GM18907 (cell line): ENCODE measurements around the gene GHRHR.
A peak's percentile ranks its signal among the peaks of the same experiment; 100 is the strongest.

Experiments used
- ATAC-seq: cut with Tn5 transposase; IDR thresholded peaks from one replicate; pipeline ENCODE4 v1.9.1; 2021; ENCODE audit warnings: mild to moderate bottlenecking, moderate library complexity; ENCODE audit not compliant: unreplicated experiment

The GHRHR gene

DNA sequence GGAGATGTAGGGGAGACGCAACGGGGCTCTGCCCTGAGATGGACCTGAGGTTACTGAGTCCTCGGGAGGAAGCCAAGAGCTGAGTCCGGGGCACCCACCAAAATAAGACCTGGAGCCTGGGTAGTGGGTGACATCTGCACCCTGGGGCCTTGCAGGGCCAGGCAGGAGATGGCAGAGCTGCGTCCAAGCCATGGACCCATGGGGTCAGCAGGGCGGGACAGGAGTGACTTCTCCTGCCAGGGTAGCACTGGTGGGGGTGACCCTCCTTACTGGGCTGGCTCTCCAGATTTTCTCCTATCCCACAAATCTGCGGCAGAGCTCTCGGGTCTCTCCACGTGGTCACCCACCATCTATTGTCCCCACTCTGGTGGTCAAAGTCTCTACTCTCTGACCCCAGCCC, 2.1 kb downstream of the GHRHR start:
- ATAC-seq = no peak

DNA sequence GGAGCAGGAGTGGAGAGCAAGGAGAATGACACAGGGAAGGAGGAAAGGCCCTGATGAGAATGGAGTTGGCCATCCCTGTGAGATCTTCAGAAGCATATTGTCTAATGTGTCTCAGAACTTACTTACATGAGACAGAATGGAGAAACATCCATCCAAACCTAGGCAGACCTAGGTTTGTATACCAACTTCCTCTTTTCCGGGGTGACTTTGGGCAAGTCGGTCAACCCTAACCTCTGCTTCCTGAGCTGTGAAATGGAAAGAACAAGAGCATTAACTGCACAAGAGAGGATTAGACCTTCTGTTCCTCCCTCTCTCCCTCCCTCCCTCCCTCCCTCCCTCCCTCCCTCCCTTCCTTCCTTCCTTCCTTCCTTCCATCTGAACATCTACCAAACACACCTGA, 4.5 kb downstream of the GHRHR start:
- no peak for ATAC-seq

DNA sequence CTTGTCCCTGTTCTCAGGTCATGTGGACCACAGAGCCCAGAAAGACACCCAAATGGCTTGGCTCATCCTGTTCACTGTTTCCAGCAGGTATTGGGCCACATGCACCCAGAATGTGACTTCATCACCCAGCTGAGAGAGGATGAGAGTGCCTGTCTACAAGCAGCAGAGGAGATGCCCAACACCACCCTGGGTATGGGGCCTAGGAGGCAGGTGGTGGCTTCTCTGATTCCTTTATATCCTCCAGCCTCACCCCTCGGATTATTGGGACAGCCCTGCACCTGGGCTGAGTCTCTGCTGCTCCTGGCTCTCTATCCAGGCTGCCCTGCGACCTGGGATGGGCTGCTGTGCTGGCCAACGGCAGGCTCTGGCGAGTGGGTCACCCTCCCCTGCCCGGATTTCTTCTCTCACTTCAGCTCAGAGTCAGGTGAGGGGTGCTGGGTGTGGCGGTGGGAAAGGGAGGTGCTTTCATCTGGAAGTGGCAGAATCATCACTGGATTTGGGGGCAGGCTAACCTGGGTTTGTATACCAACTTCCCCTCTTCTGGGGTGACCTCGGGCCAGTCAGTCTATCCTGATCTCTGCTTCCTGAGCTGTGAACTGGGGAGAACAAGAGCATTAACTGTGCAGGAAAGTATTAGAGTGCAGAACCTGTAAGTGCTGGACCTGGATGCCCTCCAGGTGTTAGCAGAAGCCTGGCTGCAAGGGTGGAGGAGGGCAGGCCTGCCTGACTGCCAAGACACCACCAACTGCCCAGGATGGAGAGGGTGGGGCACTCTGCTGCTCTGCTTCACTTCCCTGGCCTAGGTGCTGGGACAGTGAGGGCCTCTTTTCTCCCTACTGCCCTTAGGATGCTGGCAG, 5.2 kb downstream of the GHRHR start:
- ATAC-seq = no peak

DNA sequence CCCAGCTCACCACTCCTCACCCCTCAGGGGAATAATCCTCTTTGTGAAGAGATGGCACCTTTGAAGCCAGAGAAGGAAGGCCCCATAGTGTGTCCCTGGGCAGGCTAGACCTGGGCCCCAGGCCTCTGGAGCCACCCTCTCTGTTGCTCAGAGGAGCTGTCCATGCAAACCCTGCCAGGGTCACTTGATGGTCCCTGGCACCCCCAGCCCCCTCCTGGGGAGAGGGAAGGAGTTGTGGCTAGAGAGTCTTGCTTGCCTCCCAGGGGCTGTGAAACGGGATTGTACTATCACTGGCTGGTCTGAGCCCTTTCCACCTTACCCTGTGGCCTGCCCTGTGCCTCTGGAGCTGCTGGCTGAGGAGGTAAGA, 5.8 kb downstream of the GHRHR start:
- no peak for ATAC-seq

DNA sequence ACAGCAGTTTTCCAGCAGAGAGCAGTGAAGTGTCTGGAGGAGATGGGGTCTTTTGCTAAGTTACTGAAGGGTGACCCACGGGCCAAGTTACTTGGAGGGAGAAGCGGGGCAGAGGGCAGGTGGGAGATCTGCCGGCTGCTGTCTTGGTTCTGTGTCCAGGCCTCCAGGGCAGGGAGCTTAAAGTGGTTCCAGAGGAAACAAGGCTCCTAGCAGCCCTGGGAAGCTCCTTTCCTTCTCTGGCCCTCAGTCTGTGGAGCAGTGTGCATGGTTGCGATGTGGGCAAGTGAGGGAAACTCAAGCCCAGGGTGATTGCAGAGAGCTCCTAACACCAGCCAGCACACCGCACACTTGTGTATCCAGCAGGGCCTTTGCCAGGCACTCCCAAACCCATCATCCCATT, 6.3 kb downstream of the GHRHR start:
- no peak for ATAC-seq

DNA sequence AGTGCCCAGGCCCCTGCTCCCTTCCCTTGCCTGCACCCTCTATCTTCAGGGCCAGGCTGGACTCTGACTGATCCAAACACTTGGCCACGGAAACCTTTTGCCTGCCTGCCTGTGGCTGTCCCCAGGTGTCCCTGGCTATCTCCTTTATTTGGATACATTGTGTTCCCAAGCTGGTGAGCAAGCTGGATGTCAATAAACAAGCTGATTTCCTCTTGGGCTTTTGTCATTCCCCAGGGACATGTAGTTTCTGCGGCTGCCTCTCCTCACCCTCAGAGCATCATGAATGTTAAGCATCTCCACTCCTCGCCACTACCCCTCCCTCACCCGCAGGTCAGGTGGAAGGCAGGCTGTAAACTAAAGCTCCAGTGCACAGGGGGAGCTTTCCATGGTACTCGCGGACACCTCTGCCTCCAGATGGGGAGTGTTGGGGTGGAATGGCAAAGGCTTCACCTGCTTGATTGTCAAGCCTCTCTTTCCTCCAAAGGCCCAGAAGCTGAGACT, 6.9 kb downstream of the GHRHR start:
- no peak for ATAC-seq

DNA sequence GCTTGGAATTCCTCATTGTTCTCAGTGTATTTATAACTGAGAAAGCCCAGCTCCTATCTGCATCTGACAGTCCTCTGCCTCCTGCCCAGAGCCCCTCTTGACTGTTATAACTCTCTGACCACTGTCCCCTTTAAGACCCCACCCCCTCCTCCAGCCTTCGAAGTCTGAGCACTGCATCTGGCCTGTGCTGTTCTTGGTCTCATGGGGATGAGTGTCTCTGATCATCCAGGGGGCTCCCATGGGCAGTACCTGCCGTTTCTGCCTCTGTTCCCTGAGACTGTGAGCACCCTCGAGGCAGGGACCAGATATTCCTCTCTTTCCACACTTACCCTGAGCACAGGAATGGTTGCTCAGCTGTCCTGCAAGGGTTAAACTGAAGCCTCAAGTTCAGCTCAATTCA, 7.7 kb downstream of the GHRHR start:
- ATAC-seq = no peak

DNA sequence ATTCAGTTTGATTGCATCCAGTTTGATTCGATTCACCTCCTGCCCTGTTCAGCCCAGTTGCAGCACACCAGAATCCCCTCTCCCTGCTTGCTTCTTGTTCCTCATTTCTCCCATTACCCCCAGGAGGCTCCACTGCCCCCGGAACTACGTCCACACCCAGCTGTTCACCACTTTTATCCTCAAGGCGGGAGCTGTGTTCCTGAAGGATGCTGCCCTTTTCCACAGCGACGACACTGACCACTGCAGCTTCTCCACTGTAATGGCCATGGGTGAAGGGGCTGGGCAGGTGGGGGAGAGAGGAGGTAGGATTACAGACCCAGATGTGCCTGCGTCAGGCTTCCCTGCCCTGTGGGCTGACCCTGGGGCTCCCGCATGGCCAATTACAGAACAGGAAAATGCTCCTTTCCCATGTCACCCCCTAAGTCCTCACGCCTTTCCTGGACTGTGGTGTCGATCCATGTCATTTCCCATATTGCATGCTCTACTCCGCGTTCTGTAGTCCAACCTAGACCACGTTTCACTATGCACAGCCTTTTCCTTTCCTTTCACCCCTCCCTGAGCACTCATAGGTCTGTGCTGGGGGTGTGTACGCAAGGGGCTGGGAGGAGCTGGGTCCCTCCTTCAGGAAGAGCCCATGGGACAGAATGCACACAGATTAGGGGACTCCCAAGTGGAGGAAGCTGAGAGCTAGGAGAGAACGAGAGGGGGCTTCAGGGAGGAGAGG, 8.2 kb downstream of the GHRHR start:
- ATAC-seq = no peak

DNA sequence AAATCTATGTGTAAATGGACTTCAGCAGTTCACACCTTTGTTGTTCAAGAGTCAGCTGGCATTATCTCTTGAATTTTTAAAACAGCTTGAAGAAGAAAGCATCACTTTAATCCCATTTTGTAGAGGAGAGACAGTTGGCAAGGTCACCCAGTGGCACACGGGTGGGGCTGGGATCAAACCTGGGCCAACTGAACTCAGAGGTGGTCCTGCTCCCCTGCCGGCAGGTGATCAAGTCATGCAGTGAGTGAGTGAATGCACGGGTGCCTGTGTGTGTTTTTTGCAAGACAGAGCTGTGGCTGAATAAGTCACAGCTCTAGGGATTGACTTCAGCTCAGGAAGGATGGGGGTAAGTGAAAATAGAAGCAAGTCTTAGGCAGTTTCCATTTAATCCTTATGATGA, 9.5 kb downstream of the GHRHR start:
- no peak for ATAC-seq

DNA sequence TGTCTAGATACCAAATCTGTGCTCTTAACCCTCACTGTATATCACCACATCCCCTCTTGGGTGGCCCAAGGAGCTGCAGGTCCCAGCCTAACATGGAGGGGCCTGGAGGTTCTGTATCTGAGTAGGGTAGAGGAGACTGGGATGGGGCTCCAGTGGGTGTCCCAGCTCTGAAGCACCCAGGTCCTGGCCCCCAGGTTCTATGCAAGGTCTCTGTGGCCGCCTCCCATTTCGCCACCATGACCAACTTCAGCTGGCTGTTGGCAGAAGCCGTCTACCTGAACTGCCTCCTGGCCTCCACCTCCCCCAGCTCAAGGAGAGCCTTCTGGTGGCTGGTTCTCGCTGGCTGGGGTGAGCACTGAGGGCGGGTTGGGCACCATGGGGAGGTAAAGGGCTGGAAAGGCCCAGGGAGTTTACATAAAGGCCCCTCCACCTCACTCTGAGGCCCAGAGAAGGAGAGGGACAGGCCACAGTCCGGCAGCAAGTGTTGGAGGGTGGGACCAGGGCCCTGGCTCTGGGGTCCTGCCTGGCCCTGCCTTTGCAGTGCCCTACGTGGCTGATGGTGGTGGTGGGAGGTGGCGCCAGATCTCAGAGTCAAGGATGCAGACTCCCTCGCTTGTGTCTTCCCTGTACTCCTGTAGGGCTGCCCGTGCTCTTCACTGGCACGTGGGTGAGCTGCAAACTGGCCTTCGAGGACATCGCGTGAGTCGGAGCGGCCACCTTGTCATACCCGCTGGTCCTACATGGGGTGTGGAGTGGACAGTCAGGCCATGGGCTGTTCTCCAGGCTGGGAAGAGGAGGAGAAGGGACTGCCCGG, 10.2 kb downstream of the GHRHR start:
- ATAC-seq = no peak

DNA sequence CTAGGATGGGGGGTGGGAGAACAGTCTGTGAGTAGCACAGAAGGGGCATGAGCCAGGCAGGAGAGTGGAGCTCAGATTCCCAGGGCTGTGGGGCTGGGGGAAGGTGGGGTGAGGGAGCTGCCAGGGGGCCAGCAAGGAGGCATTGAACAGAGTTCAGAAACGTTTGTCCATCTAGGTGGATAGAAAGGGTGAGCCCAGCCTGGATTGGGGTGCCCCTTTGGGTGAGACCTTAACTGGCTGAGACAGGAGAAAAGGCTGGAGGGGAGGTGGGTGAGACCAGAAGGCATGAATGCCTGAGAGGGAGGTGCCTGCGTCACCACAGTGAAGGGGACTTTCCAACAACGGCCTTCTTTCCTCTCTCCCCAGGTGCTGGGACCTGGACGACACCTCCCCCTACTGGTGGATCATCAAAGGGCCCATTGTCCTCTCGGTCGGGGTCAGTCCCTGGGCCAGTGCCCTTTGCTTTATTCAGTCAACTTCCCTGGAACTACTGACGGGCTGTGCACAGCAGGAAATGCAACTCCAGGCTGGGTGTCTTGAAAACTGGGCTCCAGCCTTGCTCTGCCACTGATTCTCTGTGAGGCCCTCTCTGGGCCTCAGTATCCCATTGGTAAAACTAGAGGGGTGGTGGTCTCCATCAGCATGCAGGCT, 11.0 kb downstream of the GHRHR start:
- peak; percentile 96 for ATAC-seq

DNA sequence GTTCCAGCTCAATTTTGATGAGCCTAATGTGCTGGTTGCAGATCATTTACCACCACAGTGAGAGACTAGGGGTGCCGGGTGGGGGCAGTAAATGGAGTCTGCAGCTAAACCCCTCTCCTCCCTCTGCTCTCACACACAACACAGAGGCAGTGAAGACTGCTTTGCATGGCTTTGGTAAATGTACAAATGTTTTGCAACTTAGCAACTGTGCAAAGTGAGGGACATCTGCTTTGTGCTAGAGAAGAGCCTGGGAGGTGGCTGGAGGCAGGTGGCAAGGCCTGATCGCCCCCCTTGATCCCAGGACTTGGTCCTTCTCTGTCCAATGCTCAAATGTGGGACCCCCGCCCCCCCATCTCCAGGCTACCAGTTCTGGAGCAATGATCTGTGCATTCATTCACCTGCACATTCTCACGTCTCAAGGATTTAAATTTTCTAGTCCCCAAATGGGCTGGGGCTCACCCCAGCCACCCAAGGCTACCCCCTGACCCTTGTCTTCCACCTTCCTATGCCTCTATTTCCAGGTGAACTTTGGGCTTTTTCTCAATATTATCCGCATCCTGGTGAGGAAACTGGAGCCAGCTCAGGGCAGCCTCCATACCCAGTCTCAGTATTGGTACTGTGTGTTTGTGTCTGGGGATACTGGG, 11.6 kb downstream of the GHRHR start:
- ATAC-seq = peak; percentile 12

DNA sequence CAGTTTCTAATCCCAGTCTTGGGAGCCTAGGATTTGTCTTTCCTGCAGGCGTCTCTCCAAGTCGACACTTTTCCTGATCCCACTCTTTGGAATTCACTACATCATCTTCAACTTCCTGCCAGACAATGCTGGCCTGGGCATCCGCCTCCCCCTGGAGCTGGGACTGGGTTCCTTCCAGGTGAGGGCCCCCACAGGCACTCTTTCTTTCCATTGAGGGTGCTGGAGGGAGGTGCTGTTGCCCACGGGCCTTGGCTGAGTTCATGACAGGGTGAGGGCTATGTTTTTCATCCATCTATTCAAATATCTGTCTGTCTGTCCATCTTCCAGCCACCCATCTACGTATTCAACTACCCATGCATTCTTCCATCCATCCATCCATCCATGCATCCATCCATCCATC, 12.6 kb downstream of the GHRHR start:
- ATAC-seq = no peak

DNA sequence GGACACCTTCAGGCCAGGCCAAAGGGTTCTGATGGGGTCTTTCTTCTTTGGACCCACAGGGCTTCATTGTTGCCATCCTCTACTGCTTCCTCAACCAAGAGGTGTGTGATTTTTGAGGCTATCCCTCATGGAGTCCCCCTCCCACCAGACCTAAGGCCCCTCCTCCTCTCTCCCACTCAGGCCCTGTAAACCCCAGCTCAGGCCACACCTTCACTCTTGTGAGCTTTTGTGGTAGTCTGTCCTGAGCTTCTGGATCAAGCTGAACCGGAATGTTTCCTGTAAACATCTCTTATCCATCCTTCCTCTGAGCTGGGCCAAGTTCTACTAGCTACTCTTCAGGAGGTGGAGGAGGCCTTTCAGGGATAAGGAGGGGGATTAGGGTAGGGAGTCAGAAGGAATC, 13.5 kb downstream of the GHRHR start:
- ATAC-seq = no peak

DNA sequence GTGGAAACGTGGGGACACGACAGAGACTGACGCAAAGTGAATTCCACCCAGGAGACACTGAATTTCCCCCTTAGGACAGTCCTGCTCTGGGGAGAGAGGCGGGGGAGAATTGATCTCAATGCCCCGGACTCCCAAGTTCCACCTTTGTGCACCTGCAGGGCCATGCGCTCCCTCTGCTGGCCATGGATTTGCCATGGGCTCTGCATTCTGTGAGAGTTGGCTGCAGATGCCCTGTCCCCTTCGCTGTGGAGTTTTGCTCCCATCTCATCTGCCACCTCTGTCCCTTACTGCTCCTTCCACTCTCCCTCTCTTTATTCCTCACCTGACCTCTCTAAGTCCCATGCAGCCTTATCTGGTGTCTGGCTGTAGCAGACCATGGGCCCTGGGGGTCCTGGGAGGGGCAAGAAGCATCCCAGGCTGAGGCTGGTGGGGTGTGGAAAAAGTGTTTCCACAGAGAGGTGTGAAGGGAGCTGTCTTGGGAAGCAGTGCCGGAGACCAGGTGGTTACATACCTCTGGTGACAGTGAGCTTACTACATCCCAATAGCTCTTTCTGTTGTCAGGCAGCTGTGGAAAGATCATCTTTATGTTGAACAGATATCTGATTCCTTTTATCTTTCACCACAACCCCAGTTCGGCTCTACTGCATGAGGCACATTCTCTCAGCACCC, 14.3 kb downstream of the GHRHR start:
- no peak for ATAC-seq

DNA sequence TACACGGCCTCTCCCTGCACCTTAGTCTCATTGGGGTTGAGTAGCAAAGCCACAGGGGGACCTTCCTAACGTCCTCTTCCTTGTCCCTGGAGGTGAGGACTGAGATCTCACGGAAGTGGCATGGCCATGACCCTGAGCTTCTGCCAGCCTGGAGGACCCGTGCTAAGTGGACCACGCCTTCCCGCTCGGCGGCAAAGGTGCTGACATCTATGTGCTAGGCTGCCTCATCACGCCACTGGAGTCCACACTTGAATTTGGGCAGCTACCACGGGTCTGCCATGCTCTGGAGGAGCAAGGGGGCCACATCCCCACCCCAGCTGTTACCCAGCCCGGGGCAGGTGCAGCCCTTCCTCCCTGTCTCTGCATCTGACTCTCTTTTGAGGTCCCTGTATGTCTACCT, 15.3 kb downstream of the GHRHR start:
- no peak for ATAC-seq

DNA sequence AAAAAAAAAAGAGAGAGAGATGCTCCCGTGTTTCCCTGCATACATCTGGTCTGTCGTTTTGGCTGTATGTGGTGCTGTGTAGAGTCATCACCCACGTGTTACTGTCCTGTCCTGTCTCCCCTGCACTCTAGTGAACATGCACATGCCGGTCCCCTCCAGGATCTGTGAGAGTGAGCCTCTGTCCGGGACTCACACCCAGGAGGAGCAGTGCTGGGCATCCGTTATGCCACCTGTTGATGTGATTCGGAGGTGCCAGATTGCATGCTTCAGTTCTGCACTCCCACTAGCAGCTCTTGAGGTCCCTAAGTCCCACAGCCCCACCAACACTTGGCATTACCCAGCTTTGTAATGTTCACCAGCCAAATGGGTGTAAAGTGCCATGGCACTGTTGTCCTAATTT, 16.4 kb downstream of the GHRHR start:
- ATAC-seq = no peak

DNA sequence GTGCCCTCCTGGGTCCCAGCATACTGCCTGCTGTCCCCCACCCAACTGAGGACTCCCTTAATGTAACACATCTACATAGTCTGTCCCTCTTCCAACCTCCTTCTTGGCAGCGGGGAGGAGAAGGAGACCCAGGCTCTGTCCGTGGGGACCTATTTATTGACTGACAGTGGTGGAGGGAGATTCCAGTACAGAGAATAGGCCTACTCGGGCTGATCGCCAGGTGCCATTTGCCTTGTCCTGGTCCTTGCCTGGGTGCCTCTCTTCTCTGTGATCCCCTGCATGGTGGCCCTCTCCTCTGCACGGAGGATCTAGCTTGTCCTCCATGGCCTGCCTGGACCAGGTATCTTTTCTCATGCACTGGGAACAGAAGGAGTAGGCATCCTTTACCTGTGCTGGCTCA, 17.0 kb downstream of the GHRHR start:
- no peak for ATAC-seq

DNA sequence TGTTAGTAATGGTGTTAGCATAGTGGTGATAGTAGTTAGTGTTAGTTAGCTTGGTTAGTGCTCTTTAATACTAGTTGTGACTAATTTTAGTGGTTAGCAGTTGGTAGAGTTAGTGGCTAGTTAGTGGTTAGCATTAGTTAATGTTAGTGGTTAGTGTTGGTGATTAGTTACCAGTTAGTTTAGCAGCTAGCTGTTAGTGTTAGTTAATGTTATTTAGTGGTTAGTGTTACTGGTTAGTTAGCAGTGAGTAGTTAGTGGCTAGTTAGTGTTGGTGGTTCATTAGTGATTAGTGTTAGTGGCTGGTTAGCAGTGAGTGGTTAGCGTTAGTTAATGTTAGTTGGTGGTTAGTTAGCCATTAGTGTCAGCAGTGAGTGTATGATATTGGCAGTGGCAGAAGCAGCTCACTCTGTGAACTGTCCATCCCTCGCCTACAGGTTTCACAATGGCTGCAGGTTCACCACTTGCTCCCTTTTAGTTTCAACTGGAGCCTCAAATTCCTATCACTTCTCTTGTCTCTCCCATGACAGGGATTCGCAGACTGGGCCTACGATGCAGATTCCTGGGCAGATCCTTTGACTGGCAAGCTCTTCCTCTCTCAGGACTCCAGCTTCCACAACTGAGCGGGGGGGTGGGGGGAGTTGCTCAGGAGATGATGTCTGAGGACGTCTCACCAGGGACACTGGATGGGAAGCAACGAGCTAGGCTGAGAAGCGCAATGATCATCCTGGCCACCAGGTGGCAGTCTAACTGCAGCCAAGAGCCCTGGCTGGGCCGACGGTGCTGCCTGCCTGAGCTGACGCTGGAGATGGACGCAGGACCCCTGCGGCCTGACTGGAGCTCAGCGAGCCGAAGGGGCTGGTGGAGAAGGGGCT, 19.5 kb downstream of the GHRHR start:
- ATAC-seq = peak; percentile 87
